HG03159 (cell line): Measurements from ENCODE around the gene SIDT1.

Source experiments
- ATAC-seq: cut with Tn5 transposase; IDR thresholded peaks from one replicate; pipeline ENCODE4 v1.9.1; 2021; ENCODE audit warnings: mild to moderate bottlenecking, moderate library complexity; ENCODE audit not compliant: unreplicated experiment

The SIDT1 gene

GRCh38 chr3:113531826-113532697 lies at the start of gene SIDT1:
TSS of gene SIDT1 (plus strand) at chr3:113532555. CDS start at chr3:113533022, 467 bp downstream.
- peak; percentile 70 for ATAC-seq

GRCh38 chr3:113485161-113485609 lies 47.2 kb upstream of the SIDT1 start:
- no peak for ATAC-seq

GRCh38 chr3:113495035-113495434 lies 37.3 kb upstream of the SIDT1 start:
- ATAC-seq: no peak

GRCh38 chr3:113496924-113497323 lies 35.4 kb upstream of the SIDT1 start:
- ATAC-seq: no peak

- ATAC-seq: no peak
Observed at GRCh38 chr3:113498221-113499005, 33.9 kb upstream of the SIDT1 start.

- no peak for ATAC-seq
Observed at GRCh38 chr3:113499081-113499480, 33.3 kb upstream of the SIDT1 start.

DNA sequence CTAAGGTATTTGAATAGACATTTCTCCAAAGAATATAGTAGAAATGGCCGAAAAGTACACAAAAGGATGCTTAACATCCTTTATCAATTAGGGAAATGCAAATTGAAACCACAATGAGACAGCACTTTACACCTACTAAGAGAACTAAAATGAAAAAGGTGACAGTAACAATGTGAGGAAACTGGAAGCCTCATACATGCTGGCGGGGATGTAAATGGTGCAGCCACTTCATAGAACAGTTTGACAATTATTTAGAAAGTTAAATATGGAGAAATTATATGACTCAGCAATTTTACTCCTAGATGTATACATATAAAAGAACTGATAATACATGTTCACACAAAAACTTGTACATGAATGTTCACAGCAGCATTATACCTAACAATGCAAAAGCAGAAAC lies 30.8 kb upstream of the SIDT1 start:
- no peak for ATAC-seq

GRCh38 chr3:113505867-113506266 lies 26.5 kb upstream of the SIDT1 start:
- no peak for ATAC-seq

DNA sequence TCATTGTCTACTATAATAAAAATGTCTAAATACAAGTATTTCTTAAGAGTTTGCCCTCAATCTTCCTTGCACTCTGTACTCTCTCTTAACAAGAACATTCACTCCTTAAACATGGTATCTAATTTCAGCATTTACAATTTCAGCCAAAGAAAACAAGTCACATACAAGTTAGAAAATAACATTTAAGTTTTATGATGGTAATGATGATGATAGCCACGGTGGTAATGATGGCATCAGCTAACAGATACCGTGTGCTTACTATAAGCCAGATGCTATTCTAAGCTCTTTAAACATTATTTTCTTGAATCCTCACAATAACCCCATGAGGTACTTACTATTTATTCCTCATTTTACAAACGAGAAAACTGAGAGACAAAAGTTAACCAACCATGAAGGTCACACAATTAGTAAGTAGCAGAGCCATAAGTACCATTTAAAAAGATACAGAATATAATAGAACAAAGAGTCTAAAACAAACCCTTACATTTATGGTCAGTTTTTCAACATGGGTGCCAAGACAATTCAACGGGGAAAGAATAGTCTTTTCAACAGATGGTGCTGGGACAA lies 24.8 kb upstream of the SIDT1 start:
- no peak for ATAC-seq

- no peak for ATAC-seq
Observed at GRCh38 chr3:113508966-113509365, 23.4 kb upstream of the SIDT1 start.

- peak; percentile 7 for ATAC-seq
Observed at GRCh38 chr3:113514265-113514769, 18.0 kb upstream of the SIDT1 start.

DNA sequence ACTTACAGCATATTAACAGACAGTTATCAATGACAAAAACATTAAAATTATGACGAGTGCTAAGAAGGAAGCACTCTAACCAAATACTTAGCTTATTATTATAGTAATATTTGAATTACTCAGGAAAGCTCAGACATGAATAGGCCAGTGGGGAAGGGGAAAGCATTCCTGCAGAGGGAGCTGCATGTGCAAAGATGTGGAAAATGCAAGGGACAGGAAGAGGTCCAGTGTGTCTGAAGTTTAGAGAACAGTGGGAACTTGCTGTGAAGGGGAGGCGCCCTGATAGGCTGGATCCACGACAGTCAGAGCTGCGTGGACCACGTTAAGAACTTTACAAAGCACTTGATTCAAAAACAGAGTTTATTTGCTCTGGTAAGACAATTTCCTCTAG lies 16.2 kb upstream of the SIDT1 start:
- ATAC-seq: no peak

DNA sequence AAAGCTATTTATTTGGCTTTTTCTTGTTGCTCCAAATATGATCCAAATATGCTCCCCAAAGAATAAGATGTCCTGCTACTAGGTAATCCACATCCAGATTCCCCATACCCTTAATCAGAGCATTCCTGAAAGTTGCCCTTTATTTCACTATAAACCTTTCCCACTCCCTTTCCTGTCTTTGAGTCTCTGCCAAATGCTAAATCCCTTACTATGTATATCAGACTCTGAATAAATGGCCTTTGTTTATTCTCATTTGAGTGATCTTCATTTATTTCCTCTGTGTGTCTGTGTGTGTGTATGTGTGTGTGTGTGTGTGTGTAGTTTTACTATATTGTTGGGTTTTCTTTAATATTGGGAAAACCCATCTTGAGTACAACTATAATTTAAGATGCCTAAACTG lies 10.4 kb upstream of the SIDT1 start:
- ATAC-seq: no peak

DNA sequence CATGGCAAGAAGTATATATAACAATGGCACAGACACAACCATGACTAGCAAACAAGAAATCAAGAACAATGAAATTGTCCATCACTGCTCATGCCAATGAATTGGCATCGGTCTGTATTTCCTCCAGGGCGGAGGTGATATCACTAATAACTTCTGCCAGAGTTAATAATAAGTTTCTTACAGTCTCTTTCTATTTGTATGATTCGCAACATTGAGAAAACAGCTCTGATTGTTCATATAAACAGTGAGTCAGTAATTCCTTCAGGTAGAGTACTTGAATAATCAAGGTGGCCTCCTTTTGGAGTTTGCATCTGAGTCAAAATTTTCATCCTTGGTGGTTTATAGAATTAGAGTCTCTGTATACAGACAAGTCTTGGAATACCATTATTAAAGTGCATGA lies 9.1 kb upstream of the SIDT1 start:
- ATAC-seq: no peak

DNA sequence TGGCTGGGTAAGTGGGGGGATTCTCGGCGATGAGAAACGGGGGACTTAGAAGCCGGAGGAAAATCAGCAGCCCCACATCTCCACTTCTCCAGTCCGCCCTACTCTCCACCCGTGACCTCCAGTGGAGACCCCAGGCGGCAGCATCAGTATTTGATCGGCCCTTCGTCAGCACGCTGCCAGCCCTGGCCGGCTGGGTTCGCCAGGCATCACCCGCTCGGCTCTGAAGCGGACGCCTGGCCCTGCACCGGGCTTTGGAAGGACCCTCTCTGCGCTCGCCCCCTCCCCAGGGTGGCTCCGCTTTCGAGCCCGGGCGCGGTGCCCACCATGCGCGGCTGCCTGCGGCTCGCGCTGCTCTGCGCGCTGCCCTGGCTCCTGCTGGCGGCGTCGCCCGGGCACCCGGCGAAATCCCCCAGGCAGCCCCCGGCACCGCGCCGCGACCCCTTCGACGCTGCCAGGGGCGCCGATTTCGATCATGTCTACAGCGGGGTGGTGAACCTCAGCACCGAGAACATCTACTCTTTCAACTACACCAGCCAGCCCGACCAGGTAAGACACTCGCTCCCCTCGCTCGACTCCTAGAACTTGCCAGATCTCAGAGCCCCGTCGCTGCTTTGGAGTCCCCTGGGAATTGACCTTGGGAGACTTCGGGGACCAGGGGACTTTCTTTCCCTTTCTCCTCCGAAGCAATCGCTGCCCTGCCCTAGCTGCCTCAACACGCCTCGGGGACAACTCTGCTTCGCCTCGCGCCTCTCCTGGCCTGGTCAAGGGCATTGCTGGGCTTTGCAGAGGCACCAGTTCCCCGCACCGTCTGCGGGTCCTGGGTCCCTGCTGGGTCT lies 561 bp downstream of the SIDT1 start:
- ATAC-seq: peak; percentile 35

DNA sequence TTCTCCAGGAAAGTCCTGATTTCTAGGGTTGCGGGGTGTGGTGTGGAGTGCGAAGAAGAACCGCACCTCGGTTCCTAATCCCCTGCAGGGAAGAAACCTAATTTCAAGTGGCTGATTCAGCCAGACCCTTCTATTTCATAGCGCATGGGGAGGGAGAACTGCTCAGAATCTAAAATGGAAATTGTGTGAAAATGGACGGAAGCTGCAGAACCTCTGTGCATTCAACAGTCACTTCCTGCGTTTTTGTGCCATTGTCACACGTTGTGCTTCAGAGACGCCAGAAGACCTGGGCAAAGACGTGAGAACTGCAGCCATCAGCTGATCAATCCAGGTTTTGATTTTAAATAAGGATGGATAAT lies 1.2 kb downstream of the SIDT1 start:
- ATAC-seq: peak; percentile 24

DNA sequence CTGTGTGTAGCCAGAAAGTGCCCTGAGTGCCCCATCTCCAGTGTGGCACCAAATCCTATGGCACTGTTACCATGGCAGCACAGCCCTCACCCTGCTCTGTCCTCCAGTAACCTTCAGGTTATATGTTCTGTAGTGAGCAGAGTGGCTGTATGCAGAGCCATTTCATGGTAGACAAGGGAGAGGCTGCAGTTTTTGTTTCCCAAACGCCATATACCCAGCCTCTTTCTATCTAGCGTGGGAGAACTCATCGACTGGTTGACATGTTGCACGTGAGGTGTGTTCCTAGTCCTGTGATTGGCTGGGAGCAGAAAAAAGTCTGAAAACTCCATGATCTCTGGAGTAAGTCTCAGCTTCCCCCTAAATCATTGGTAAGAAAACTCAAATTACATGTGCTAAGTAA lies 2.0 kb downstream of the SIDT1 start:
- no peak for ATAC-seq

DNA sequence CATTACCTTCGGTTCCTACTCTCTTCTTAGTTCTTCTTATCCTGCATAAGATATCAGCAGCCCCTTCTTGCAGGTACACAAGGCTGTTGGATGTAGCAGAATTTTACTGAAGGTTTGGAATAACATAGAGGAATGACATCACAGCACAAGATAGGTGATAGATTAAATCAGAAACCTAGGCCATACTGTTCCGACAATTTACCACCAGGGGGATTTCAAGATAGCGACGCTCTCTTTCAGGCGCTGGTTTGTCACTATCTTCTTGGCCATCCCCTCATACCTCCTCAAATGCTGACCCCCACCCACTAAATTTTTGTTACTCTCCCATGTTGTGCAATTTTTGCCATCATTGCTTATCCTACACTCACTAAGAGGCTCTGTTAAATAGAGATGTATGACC lies 3.5 kb downstream of the SIDT1 start:
- ATAC-seq: no peak

DNA sequence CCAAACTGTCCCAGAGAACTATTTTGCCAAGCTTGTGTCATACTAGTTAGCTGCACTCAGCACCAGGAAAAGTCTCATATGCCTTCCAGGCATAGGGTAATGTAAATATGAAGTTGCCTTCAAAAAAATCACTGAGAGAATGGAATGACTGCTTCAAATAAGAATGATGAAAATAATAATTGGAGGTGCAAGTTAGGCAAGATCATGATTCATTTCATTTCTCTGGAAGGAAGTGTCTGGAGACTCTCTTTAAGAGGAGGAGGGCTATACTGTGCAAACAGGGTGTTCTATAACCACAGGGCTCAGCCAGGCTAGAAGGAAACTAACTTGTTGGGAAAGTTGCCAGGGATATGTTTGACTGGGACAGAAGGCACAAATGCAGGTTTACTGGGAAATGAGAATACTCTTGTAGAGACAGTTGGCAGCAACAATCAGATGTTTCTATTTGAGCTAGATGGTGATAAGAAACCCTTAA lies 4.3 kb downstream of the SIDT1 start:
- ATAC-seq: no peak

- ATAC-seq: no peak
Observed at GRCh38 chr3:113537155-113537554, 4.8 kb downstream of the SIDT1 start.

GRCh38 chr3:113541519-113541918 lies 9.2 kb downstream of the SIDT1 start:
- no peak for ATAC-seq
